Sigmoid colon (tissue), 4 donors: ENCODE measurements around the gene USP7.

ENCODE experiments used
- CTCF ChIP-seq, 4 experiments: fragments of 450-650 bp in 3 of 4; fragments of 200-600 bp in 1 of 4; IDR thresholded peaks; one replicate each; pipeline ENCODE4 v1.5.1; 2016 to 2019; ENCODE audit warnings: antibody characterized with exemption in 4 of 4, mild to moderate bottlenecking in 3 of 4, moderate library complexity in 2 of 4
- POLR2A ChIP-seq, 2 donors: fragments of 450-650 bp; IDR thresholded peaks; one replicate each; pipeline ENCODE4 v1.6.1; 2016; ENCODE audit warnings: antibody characterized with exemption in 2 of 2, mild to moderate bottlenecking in 2 of 2, moderate library complexity in 2 of 2
- POLR2AphosphoS5 ChIP-seq, 4 donors: sonication (generic); formaldehyde crosslinking; IDR thresholded peaks; one replicate each; pipeline ENCODE4 v1.6.1; 2017; ENCODE audit warnings: antibody characterized with exemption in 4 of 4

- TF ChIP-seq CTCF (IDR thresholded peaks at IDR 0.05) = no peak
- no peak for TF ChIP-seq POLR2AphosphoS5 (IDR thresholded peaks at IDR 0.05)
- TF ChIP-seq POLR2A (IDR thresholded peaks at IDR 0.05) = no peak
Measured at GRCh38 chr16:8866884-8867215, 96.9 kb downstream of the USP7 start.
